Measurements from ENCODE around the gene HECW1. TPM values are rescaled to one million over a fixed set of nuclear protein-coding genes. Genes with fewer than 3 reads are reported as not detected.

HECW1 gene
- total and polyA plus RNA-seq, 2 of the 13 experiments (the other 11 are each of a cell fraction or from before 2014, with no cell fraction given): not detected

GRCh38 chr7:43303740-43304241 is 191.3 kb downstream of the HECW1 start (continued):
- TF ChIP-seq, protein P1, sequence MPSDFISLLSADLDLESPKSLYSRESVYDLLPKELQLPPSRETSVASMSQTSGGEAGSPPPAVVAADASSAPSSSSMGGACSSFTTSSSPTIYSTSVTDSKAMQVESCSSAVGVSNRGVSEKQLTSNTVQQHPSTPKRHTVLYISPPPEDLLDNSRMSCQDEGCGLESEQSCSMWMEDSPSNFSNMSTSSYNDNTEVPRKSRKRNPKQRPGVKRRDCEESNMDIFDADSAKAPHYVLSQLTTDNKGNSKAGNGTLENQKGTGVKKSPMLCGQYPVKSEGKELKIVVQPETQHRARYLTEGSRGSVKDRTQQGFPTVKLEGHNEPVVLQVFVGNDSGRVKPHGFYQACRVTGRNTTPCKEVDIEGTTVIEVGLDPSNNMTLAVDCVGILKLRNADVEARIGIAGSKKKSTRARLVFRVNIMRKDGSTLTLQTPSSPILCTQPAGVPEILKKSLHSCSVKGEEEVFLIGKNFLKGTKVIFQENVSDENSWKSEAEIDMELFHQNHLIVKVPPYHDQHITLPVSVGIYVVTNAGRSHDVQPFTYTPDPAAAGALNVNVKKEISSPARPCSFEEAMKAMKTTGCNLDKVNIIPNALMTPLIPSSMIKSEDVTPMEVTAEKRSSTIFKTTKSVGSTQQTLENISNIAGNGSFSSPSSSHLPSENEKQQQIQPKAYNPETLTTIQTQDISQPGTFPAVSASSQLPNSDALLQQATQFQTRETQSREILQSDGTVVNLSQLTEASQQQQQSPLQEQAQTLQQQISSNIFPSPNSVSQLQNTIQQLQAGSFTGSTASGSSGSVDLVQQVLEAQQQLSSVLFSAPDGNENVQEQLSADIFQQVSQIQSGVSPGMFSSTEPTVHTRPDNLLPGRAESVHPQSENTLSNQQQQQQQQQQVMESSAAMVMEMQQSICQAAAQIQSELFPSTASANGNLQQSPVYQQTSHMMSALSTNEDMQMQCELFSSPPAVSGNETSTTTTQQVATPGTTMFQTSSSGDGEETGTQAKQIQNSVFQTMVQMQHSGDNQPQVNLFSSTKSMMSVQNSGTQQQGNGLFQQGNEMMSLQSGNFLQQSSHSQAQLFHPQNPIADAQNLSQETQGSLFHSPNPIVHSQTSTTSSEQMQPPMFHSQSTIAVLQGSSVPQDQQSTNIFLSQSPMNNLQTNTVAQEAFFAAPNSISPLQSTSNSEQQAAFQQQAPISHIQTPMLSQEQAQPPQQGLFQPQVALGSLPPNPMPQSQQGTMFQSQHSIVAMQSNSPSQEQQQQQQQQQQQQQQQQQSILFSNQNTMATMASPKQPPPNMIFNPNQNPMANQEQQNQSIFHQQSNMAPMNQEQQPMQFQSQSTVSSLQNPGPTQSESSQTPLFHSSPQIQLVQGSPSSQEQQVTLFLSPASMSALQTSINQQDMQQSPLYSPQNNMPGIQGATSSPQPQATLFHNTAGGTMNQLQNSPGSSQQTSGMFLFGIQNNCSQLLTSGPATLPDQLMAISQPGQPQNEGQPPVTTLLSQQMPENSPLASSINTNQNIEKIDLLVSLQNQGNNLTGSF (CRISPR knock-in tag; IDR thresholded peaks at IDR 0.05): no peak

DNA sequence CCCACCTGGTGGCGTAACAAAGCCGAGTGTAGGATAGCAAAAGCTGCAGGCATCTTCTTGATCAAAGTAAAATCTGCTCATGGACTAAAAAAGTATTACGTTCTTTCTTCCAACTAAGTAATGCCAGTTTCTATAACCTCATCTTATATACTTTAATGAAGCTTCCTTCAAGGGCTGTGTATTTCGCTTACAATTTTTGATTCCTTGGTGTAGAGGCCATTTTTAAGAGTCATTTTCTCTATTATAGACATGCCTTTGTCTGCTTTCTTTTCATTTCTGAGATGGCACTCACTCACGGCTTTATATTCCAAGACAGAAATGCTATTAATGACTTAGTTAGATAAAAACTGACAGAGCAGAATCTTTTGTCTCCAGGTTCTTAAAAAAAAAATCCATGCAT is 194.0 kb downstream of the HECW1 start:
- BruUV-seq (replicated peaks): no TSS peak
- Histone ChIP-seq H3K79me2 (ENCODE audit: insufficient read depth, low read length) (no peaks in the 10 kb centered on the region), H3K9ac (ENCODE audit: insufficient read depth, low read depth, low read length) (no peak overlapping the region), H2AFZ (ENCODE audit: low read length) (no peak overlapping the region), H3K27ac (ENCODE audit: extremely low read length, insufficient read depth, low read length) (no peak overlapping the region), H3K9me3 (ENCODE audit: low read length) (no peaks in the 10 kb centered on the region), H3K36me3 (replicated peaks in 1 of 2; ENCODE audit: control insufficient read depth in 1 of 2, insufficient read depth in 2 of 2, low read length in 2 of 2) (no peaks in the 10 kb centered on the region), H3K4me3 (replicated peaks in 1 of 3; ENCODE audit: insufficient read depth in 1 of 3, low read depth in 2 of 3, low read length in 3 of 3) (no peak overlapping the region), H3K27me3 (ENCODE audit: control insufficient read depth in 1 of 2, insufficient read depth in 2 of 2, low read length in 2 of 2) (no peaks in the 10 kb centered on the region; a peak in 2 of 5 replicates), H3K4me1 (ENCODE audit: insufficient read depth, low read length) (peaks cover 26% of the 10 kb centered on the region), H3K4me2 (ENCODE audit: low read depth, low read length) (no peak overlapping the region), H4K20me1 (ENCODE audit: insufficient read depth, low read length) (no peaks in the 10 kb centered on the region)
- ATAC-seq (no peak), FAIRE-seq (no peak), DNase-seq (ENCODE audit: low spot score) (no peak)
- in situ Hi-C loops (cut with HindIII; ENCODE audit: extremely low pct_ligation_motif_present, low pct_unique_long_range_greater_than_20kb): no loop called here
- 20% methylated on average over 5 of the region's 5 CpGs for WGBS (ENCODE audit: low lambda C conversion rate)
- intact Hi-C loops (cut with micrococcal nuclease; ENCODE audit: unreplicated experiment): no loop called here
- CTCF ChIA-PET (ENCODE audit: low intra/inter-chr PET ratio, low total read pairs): no interaction called here
- POLR2A ChIA-PET: no interaction called here
- TF ChIP-seq RARG (CRISPR knock-in tag; IDR thresholded peaks at IDR 0.05; ENCODE audit: low read depth) (no peak), CBFB (CRISPR knock-in tag; IDR thresholded peaks at IDR 0.05) (no peak)

Data from HepG2 (cell line).